Left lung (tissue), 10 donors: ENCODE results near the gene ELF1. TPM values are rescaled to one million over a fixed set of nuclear protein-coding genes. Genes with fewer than 3 reads are reported as not detected.

Experiments used
- ATAC-seq: fragments of 200-7000 bp; cut with Tn5 transposase; one replicate; pipeline ENCODE4 v1.9.1; 2020; ENCODE audit warnings: moderate library complexity
- DNase-seq, 4 donors: peaks; one replicate each; pipeline ENCODE4 v3.0.0-alpha.2; 2013 to 2020
- H3K27ac ChIP-seq, 2 donors: fragments of 200-600 bp; sonication (generic) in 1 of 2; one replicate each; pipeline versions ENCODE4 v1.5.0 to v1.8.0; 2020 to 2021
- H3K27me3 ChIP-seq, 2 donors: fragments of 200-600 bp; sonication (generic) in 1 of 2; one replicate each; pipeline versions ENCODE4 v1.5.0 to v1.8.0; 2020 to 2021
- H3K36me3 ChIP-seq, 2 donors: fragments of 200-600 bp; sonication (generic) in 1 of 2; one replicate each; pipeline versions ENCODE4 v1.5.0 to v1.8.0; 2020 to 2021
- H3K4me1 ChIP-seq, 2 donors: fragments of 200-600 bp; one replicate each; pipeline ENCODE4 v1.8.0; 2021
- H3K4me3 ChIP-seq, 2 donors: fragments of 200-600 bp; sonication (generic) in 1 of 2; one replicate each; pipeline versions ENCODE4 v1.5.0 to v1.8.0; 2020 to 2021; ENCODE audit warnings: mild to moderate bottlenecking in 1 of 2
- H3K9me3 ChIP-seq, 2 donors: fragments of 200-600 bp; sonication (generic) in 1 of 2; one replicate each; pipeline versions ENCODE4 v1.5.0 to v1.8.0; 2020 to 2021
- intact Hi-C, 2 donors: fragments of 100-400 bp; cut with DNase I; formaldehyde crosslinking; loops; one replicate each; pipeline versions ENCODE4 v1.11.2 to v1.14.2; 2022
- polyA plus RNA-seq, 6 donors: library from polyadenylated mRNA; unstranded; fragments of 120-200 nt; gene quantifications; one replicate each; pipeline ENCODE4 v1.2.1, GENCODE V29; 2013; ENCODE audit not compliant: insufficient read length in 6 of 6
- total RNA-seq, 2 donors: library from RNA; stranded (reverse); fragmentation: NEBNext Ultra II Directional; extraction: Animal tissue kit (Norgen Biotek cat#: 25700); gene quantifications; one replicate each; pipeline ENCODE4 v1.2.1, GENCODE V29; 2021
- TF ChIP-seq, protein P1 (sequence below), 2 donors: fragments of 200-600 bp; sonication (generic) in 1 of 2; IDR thresholded peaks; one replicate each; pipeline versions ENCODE4 v1.5.0 to v1.8.0; 2021; ENCODE audit warnings: antibody characterized with exemption in 2 of 2
- donor health status: DM: no; HTN: yes; CAD: no.
- donor health status: DM: no; HTN: no; CAD: no.

ELF1 gene
- total and polyA plus RNA-seq, 8 donors = 46.6 to 84.6 (median 52.6) TPM

DNA sequence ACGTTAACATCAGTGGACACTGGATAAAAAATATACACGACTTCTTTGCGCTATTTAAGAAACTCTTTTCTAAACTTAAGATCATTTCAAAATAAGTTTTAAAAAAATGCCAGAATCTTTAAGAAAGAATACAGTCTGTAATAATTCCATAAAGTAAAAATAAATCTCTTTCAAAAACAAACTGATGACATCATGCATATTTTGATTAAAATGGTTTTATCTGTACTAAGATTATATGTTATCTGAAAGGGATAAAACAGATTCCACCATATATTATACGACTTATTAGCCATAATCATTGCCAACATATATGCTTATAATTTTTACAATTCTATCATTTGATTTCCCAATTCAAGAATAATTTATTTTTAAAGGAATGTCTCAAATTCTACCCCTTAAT lies 15.3 kb upstream of the ELF1 start:
- no peak for DNase-seq
- intact Hi-C loops = no loop called here

DNA sequence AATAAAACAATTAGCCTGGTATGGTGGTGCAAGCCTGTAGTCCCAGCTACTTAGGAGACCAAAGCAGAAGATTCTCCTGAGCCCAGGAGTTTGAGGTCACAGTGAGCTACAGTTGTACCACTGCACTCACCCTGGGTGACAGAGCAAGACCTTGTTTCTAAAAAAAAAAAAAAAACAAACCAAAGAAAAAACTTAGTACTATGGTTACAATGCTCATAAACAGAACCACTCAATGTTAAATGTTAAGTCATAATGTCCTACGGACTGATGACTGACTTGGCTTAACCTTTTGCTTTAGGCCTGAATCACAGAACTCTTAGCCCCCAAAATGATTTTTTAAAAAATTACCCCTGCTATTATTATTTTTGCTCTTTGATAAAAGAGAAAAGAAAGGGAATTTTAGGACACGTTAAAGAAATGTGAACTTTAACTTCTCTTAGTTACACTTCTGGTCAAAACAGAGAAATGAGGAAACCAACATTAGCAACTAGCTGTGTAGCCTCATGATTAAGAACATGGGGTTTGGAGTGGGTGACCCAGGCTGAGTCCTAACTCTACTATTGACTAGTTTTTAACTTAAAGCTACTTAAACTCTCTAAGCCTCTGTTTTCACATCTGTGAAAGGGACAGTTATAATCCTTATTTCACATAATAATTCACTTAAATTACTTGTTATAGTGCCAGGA lies 13.7 kb upstream of the ELF1 start:
- Histone ChIP-seq H3K36me3 (no peaks in the 10 kb centered on the region), H3K27me3 (no peaks in the 10 kb centered on the region), H3K4me1 (peaks cover 9 to 25% of the 10 kb centered on the region in 2 donors), H3K4me3 (no peak overlapping the region), H3K27ac (no peak overlapping the region), H3K9me3 (no peaks in the 10 kb centered on the region)
- intact Hi-C loops = no loop called here
- TF ChIP-seq, protein P1, sequence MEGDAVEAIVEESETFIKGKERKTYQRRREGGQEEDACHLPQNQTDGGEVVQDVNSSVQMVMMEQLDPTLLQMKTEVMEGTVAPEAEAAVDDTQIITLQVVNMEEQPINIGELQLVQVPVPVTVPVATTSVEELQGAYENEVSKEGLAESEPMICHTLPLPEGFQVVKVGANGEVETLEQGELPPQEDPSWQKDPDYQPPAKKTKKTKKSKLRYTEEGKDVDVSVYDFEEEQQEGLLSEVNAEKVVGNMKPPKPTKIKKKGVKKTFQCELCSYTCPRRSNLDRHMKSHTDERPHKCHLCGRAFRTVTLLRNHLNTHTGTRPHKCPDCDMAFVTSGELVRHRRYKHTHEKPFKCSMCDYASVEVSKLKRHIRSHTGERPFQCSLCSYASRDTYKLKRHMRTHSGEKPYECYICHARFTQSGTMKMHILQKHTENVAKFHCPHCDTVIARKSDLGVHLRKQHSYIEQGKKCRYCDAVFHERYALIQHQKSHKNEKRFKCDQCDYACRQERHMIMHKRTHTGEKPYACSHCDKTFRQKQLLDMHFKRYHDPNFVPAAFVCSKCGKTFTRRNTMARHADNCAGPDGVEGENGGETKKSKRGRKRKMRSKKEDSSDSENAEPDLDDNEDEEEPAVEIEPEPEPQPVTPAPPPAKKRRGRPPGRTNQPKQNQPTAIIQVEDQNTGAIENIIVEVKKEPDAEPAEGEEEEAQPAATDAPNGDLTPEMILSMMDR (IDR thresholded peaks at IDR 0.05) = no peak
- ATAC-seq (peak; percentile 54), DNase-seq (no peak)

More for the DNA sequence above, 15.3 kb upstream of the ELF1 start:
- no peaks in the 10 kb centered on the region for H3K9me3 ChIP-seq
- TF ChIP-seq, protein P1 (IDR thresholded peaks at IDR 0.05) = no peak
- H3K4me3 ChIP-seq = no peak overlapping the region
- no peak for ATAC-seq
- no peaks in the 10 kb centered on the region for H3K27me3 ChIP-seq
- peaks cover 9 to 34% of the 10 kb centered on the region in 2 donors for H3K4me1 ChIP-seq
- no peak overlapping the region for H3K27ac ChIP-seq
- H3K36me3 ChIP-seq = no peaks in the 10 kb centered on the region

DNA sequence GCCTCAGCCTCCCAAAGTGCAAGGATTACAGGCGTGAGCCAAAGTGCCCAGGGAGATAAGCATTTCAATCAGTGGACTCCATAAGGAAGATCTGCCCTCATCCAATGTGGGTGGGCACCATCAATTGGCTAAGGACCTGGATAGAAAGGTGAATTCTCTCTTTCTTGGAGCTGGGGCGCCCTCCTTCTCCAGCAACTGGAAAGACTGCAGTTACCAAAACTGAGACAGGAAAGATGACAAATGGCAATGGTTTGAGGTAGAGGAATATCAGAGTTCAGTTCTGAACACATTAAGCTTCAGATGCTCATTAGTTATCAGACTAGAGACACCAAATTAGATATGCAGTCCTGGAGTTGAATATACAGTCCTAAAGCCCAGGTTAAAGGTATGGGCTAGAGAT lies 10.5 kb upstream of the ELF1 start:
- no peaks in the 10 kb centered on the region for H3K9me3 ChIP-seq
- no peak overlapping the region for H3K4me3 ChIP-seq
- DNase-seq (no peak), ATAC-seq (no peak)
- H3K36me3 ChIP-seq = no peaks in the 10 kb centered on the region
- no peaks in the 10 kb centered on the region for H3K27me3 ChIP-seq
- H3K4me1 ChIP-seq = peaks cover under 1 to 32% of the 10 kb centered on the region in 2 donors
- H3K27ac ChIP-seq = no peak overlapping the region
- TF ChIP-seq, protein P1 (IDR thresholded peaks at IDR 0.05) = no peak
- intact Hi-C loops = no loop called here

DNA sequence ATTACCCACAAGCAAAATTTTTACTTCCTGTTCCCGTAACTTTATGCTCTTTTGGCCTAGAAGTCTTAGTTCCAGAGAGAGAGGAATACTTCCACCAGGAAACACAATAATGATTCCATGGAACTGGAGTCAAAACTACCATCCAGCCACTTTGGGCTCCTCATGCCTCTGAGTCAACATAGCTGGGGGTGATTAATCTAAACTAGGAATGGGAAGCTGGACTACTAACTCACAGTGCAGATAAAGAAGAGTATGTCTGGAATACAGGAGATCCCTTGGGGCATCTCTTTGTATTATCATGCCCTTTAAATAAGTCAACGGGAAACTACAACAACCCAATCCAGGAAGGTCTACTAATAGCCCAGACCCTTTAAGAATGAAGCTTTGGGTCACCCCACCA lies 8.9 kb upstream of the ELF1 start:
- H3K27me3 ChIP-seq = no peaks in the 10 kb centered on the region
- H3K4me1 ChIP-seq = peaks cover 0 to 19% of the 10 kb centered on the region in 2 donors
- DNase-seq = no peak
- TF ChIP-seq, protein P1 (IDR thresholded peaks at IDR 0.05) = no peak
- H3K4me3 ChIP-seq = no peak overlapping the region
- no peaks in the 10 kb centered on the region for H3K9me3 ChIP-seq
- no peak overlapping the region for H3K27ac ChIP-seq
- ATAC-seq = no peak
- H3K36me3 ChIP-seq = no peaks in the 10 kb centered on the region
- intact Hi-C loops = no loop called here

DNA sequence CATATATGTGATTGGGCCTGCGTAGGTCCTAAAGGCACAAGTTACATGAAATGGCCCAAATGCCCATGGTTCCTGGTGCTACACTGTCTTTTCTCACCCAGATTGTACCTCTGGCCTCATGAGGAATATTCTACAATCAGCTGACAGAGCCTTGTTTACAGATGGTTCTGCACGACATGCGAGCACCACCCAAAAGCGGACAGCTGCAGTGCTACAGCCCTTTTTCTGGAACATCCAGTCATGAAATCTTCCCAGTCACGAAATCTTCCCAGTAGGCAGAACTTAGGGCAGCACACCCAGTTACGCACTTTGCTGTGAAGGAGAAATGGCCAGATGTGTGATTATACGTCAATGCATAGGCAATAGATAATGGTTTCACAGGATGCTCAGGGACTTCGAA lies 7.7 kb upstream of the ELF1 start:
- no peaks in the 10 kb centered on the region for H3K27me3 ChIP-seq
- no peak for ATAC-seq
- TF ChIP-seq, protein P1 (IDR thresholded peaks at IDR 0.05) = no peak
- peaks cover 0 to 18% of the 10 kb centered on the region in 2 donors for H3K4me1 ChIP-seq
- DNase-seq = no peak
- no peak overlapping the region for H3K4me3 ChIP-seq
- H3K27ac ChIP-seq = no peak overlapping the region
- intact Hi-C loops = no loop called here
- no peaks in the 10 kb centered on the region for H3K9me3 ChIP-seq
- H3K36me3 ChIP-seq = no peaks in the 10 kb centered on the region
